H1 (cell line): ENCODE measurements around the gene DEAF1. TPM values are rescaled to one million over a fixed set of nuclear protein-coding genes. Genes with fewer than 3 reads are reported as not detected.

Source experiments
- CTCF ChIA-PET: fragments of 300-600 bp; sonication (Branson Sonifier 250); formaldehyde crosslinking; loops from one replicate; lab custom pipeline; 2021; ENCODE audit not compliant: partially characterized antibody; lab: Charles Lee
- POLR2A ChIA-PET: fragments of 300-600 bp; sonication (Branson Sonifier 250); formaldehyde crosslinking; loops from one replicate; lab custom pipeline; 2021; ENCODE audit warnings: inconsistent platforms; ENCODE audit not compliant: partially characterized antibody; lab: Charles Lee
- DNase-seq, 2 experiments: peaks; one replicate each; pipeline versions ENCODE4 v3.0.0 to v3.0.0-alpha.2; 2010 to 2022; ENCODE audit warnings: low spot score in 2 of 2, low read depth in 1 of 2, mixed read lengths in 1 of 2
- FAIRE-seq: peaks from 2 replicates; lab custom pipeline; 2011; peaks lifted over from hg19 to GRCh38; lab: Jason Lieb, UNC
- H2AFZ ChIP-seq: 2 replicates; pipeline ENCODE4 v1.8.1; 2012; ENCODE audit warnings: low read length, inconsistent platforms
- H2AK5ac ChIP-seq: 2 replicates; pipeline ENCODE4 v1.6.1; 2013; ENCODE audit warnings: low read depth, low read length
- H2BK120ac ChIP-seq: replicated peaks from 2 replicates; pipeline ENCODE3; 2013; ENCODE audit warnings: low read depth, low read length, inconsistent platforms
- H2BK12ac ChIP-seq: 2 replicates; pipeline ENCODE4 v1.6.1; 2013; ENCODE audit warnings: low read depth, low read length
- H2BK15ac ChIP-seq: 2 replicates; pipeline ENCODE4 v1.6.1; 2013; ENCODE audit warnings: low read length
- H2BK20ac ChIP-seq: 2 replicates; pipeline ENCODE4 v1.6.1; 2013; ENCODE audit warnings: low read length
- H2BK5ac ChIP-seq: 2 replicates; pipeline ENCODE4 v1.6.1; 2013; ENCODE audit warnings: low read depth, low read length
- H3K14ac ChIP-seq: 2 replicates; pipeline ENCODE4 v1.6.1; 2013; ENCODE audit warnings: inconsistent platforms; ENCODE audit not compliant: insufficient read length
- H3K18ac ChIP-seq: 2 replicates; pipeline ENCODE4 v1.6.1; 2013; ENCODE audit warnings: low read length; ENCODE audit errors: extremely low read depth
- H3K23ac ChIP-seq: 2 replicates; pipeline ENCODE4 v1.6.1; 2013; ENCODE audit warnings: inconsistent platforms; ENCODE audit not compliant: insufficient read length
- H3K23me2 ChIP-seq: 2 replicates; pipeline ENCODE4 v1.6.1; 2013; ENCODE audit warnings: low read depth, low read length
- H3K27ac ChIP-seq: 2 replicates; pipeline ENCODE4 v1.6.1; 2011; ENCODE audit warnings: low read depth, low read length, inconsistent platforms
- H3K27me3 ChIP-seq, 4 experiments: replicated peaks in 1 of 4; 1 replicate in 1 of 4; 2 replicates in 3 of 4; pipeline versions ENCODE4 v1.6.1 to v1.8.1; 2011 to 2013; ENCODE audit warnings: low read length in 3 of 4, mild to moderate bottlenecking in 3 of 4, inconsistent platforms in 2 of 4, mixed read lengths in 2 of 4, moderate library complexity in 1 of 4; ENCODE audit not compliant: control insufficient read depth in 3 of 4, insufficient read depth in 3 of 4; ENCODE audit errors: extremely low read depth in 1 of 4
- H3K36me3 ChIP-seq, 4 experiments: 2 replicates each; pipeline versions ENCODE4 v1.6.1 to v1.8.1; 2011 to 2013; ENCODE audit warnings: mild to moderate bottlenecking in 4 of 4, low read length in 3 of 4, moderate library complexity in 2 of 4, control low read depth in 1 of 4, inconsistent platforms in 1 of 4; ENCODE audit not compliant: insufficient read depth in 4 of 4, control insufficient read depth in 2 of 4
- H3K4ac ChIP-seq: replicated peaks from 2 replicates; pipeline ENCODE3; 2013; ENCODE audit warnings: low read length, low read depth, mixed read lengths, inconsistent platforms; ENCODE audit not compliant: insufficient read length
- H3K4me1 ChIP-seq, 4 experiments: replicated peaks in 1 of 4; 1 replicate in 1 of 4; 2 replicates in 3 of 4; pipeline versions ENCODE4 v1.6.1 to v1.8.1; 2011 to 2013; ENCODE audit warnings: low read length in 3 of 4, inconsistent platforms in 2 of 4, mixed read lengths in 1 of 4; ENCODE audit not compliant: insufficient read depth in 4 of 4, control insufficient read depth in 3 of 4
- H3K4me2 ChIP-seq, 2 experiments: 2 replicates each; pipeline versions ENCODE4 v1.6.1 to v1.8.1; 2011 to 2013; ENCODE audit warnings: low read depth in 2 of 2, low read length in 2 of 2, control low read depth in 1 of 2, inconsistent platforms in 1 of 2, mild to moderate bottlenecking in 1 of 2; ENCODE audit not compliant: insufficient read depth in 1 of 2
- H3K4me3 ChIP-seq, 4 experiments: fragments of 200-600, 300-600 bp in 1 of 4; sonication (generic), shearing (Covaris generic), sonication (Bioruptor Twin) in 1 of 4; 2 replicates each; pipeline versions ENCODE4 v1.5.1 to v1.8.1; 2011 to 2016; ENCODE audit warnings: low read length in 4 of 4, low read depth in 3 of 4, control low read depth in 2 of 4, inconsistent platforms in 2 of 4, mild to moderate bottlenecking in 2 of 4, mixed read lengths in 1 of 4, moderate library complexity in 1 of 4; ENCODE audit not compliant: insufficient read depth in 2 of 4; ENCODE audit errors: extremely low read depth in 1 of 4
- H3K56ac ChIP-seq: replicated peaks from 2 replicates; pipeline ENCODE3; 2013; ENCODE audit warnings: low read depth, mild to moderate bottlenecking, mixed read lengths, low read length, inconsistent platforms; ENCODE audit not compliant: insufficient read length
- H3K79me1 ChIP-seq: 2 replicates; pipeline ENCODE4 v1.6.1; 2013; ENCODE audit warnings: low read depth, low read length, control low read depth
- H3K79me2 ChIP-seq, 2 experiments: 2 replicates each; pipeline versions ENCODE4 v1.6.1 to v1.8.1; 2012 to 2013; ENCODE audit warnings: low read length in 2 of 2, mild to moderate bottlenecking in 2 of 2, inconsistent platforms in 1 of 2; ENCODE audit not compliant: insufficient read depth in 2 of 2, control insufficient read depth in 1 of 2
- H3K9ac ChIP-seq, 4 experiments: replicated peaks in 1 of 4; 1 replicate in 1 of 4; 2 replicates in 3 of 4; pipeline versions ENCODE4 v1.6.1 to v1.8.1; 2011 to 2013; ENCODE audit warnings: low read depth in 3 of 4, low read length in 3 of 4, control low read depth in 2 of 4, mild to moderate bottlenecking in 2 of 4, moderate library complexity in 2 of 4, inconsistent platforms in 1 of 4; ENCODE audit errors: extremely low read depth in 1 of 4
- H3K9me3 ChIP-seq, 2 experiments: 2 replicates each; pipeline versions ENCODE4 v1.6.1 to v1.8.1; 2012 to 2013; ENCODE audit warnings: mild to moderate bottlenecking in 2 of 2, moderate library complexity in 2 of 2, control low read depth in 1 of 2, inconsistent platforms in 1 of 2, low read depth in 1 of 2, low read length in 1 of 2, mixed read lengths in 1 of 2; ENCODE audit not compliant: insufficient read depth in 2 of 2
- H4K20me1 ChIP-seq, 2 experiments: replicated peaks in 1 of 2; 2 replicates each; pipeline versions ENCODE3 to v1.8.1; 2011 to 2013; ENCODE audit warnings: inconsistent platforms in 2 of 2, low read length in 2 of 2, mild to moderate bottlenecking in 1 of 2; ENCODE audit not compliant: insufficient read depth in 2 of 2, control insufficient read depth in 1 of 2
- H4K5ac ChIP-seq: 2 replicates; pipeline ENCODE4 v1.6.1; 2013; ENCODE audit warnings: low read length, low read depth, mixed read lengths, inconsistent platforms; ENCODE audit not compliant: insufficient read length
- H4K8ac ChIP-seq: 2 replicates; pipeline ENCODE4 v1.8.0; 2013; ENCODE audit warnings: mild to moderate bottlenecking, moderate library complexity, low read length, inconsistent platforms; ENCODE audit not compliant: insufficient read depth; ENCODE audit errors: extremely low read depth
- H4K91ac ChIP-seq: replicated peaks from 2 replicates; pipeline ENCODE3; 2013; ENCODE audit warnings: low read length, mixed read lengths, inconsistent platforms; ENCODE audit not compliant: insufficient read length
- ASH2L ChIP-seq: fragments of 200-600, 300-600 bp; sonication (generic); IDR thresholded peaks from one replicate; pipeline ENCODE4 v1.7.1; 2017; ENCODE audit warnings: low read length
- EZH2 ChIP-seq: fragments of 200-600 bp; sonication (generic); IDR thresholded peaks from 2 replicates; pipeline ENCODE4 v1.7.1; 2012; ENCODE audit warnings: low read depth, mild to moderate bottlenecking, moderate library complexity, low read length, inconsistent platforms; ENCODE audit not compliant: severe bottlenecking
- FOSL1 ChIP-seq: IDR thresholded peaks from 2 replicates; pipeline ENCODE4 v1.6.1; 2011; ENCODE audit warnings: mild to moderate bottlenecking, low read depth, low read length, moderate library complexity; ENCODE audit not compliant: insufficient read depth
- MAX ChIP-seq: IDR thresholded peaks from 2 replicates; pipeline ENCODE4 v1.6.1; 2012; ENCODE audit warnings: inconsistent platforms
- PHF8 ChIP-seq: fragments of 200-600 bp; sonication (generic); conservative IDR thresholded peaks from 2 replicates; pipeline ENCODE4 v1.7.1; 2012; ENCODE audit warnings: low read depth, mild to moderate bottlenecking, inconsistent platforms, low read length, moderate library complexity
- POLR2AphosphoS5 ChIP-seq: IDR thresholded peaks from 2 replicates; pipeline ENCODE4 v1.6.1; 2011; ENCODE audit warnings: low read depth, low read length
- SUZ12 ChIP-seq: fragments of 200-600 bp; sonication (generic); IDR thresholded peaks from 2 replicates; pipeline ENCODE4 v1.6.1; 2012; ENCODE audit warnings: mild to moderate bottlenecking, inconsistent platforms, low read length, moderate library complexity, mixed read lengths
- WGBS, 2 experiments: shearing (Covaris generic) in 1 of 2; methylation state at CpG; one replicate each; pipeline versions ENCODE4 v1.1.6 to v1.1.7; 2013 to 2015; ENCODE audit warnings: low lambda C conversion rate in 2 of 2, mixed read lengths in 2 of 2, inconsistent platforms in 1 of 2, low coverage in 1 of 2, missing lambda C conversion rate in 1 of 2; ENCODE audit not compliant: insufficient replicate concordance in 2 of 2, insufficient coverage in 1 of 2, insufficient read length in 1 of 2; ENCODE audit errors: extremely low coverage in 1 of 2, missing lambda C conversion rate in 1 of 2; 5-methylcytosine and 5-hydroxymethylcytosine counted together
- polyA plus RNA-seq, 7 experiments: library from polyadenylated mRNA; depleted of rRNA in 3 of 7; stranded (reverse) in 5 of 7; unstranded in 2 of 7; fragments of >200 nt in 5 of 7; fragments of 200-250 nt in 2 of 7; gene quantifications; 1 replicate in 5 of 7; 2 replicates in 1 of 7; 4 replicates in 1 of 7; pipeline versions ENCODE4 v1.2.1 to v1.2.3, GENCODE V29; 2011 to 2013; ENCODE audit warnings: missing spikeins in 2 of 7, mixed read lengths in 2 of 7
- total RNA-seq: library from RNA; stranded (reverse); fragmentation: NEBNext Ultra II Directional; extraction: Animal tissue kit (Norgen Biotek cat#: 25700); gene quantifications from 2 replicates; pipeline ENCODE4 v1.2.1, GENCODE V29; 2021
- TF ChIP-seq, protein P1 (sequence below): IDR thresholded peaks from 2 replicates; pipeline ENCODE4 v1.6.1; 2011; ENCODE audit warnings: low read depth, mild to moderate bottlenecking, low read length; ENCODE audit not compliant: insufficient read depth
- TF ChIP-seq, protein P2 (sequence below): IDR thresholded peaks from 2 replicates; pipeline ENCODE4 v1.6.1; 2012; ENCODE audit warnings: inconsistent platforms

Gene DEAF1
- total and polyA plus RNA-seq, 2 of the 8 experiments (the other 6 are each of a cell fraction or from before 2014, with no cell fraction given), result 47.3 to 58.4 TPM

DNA sequence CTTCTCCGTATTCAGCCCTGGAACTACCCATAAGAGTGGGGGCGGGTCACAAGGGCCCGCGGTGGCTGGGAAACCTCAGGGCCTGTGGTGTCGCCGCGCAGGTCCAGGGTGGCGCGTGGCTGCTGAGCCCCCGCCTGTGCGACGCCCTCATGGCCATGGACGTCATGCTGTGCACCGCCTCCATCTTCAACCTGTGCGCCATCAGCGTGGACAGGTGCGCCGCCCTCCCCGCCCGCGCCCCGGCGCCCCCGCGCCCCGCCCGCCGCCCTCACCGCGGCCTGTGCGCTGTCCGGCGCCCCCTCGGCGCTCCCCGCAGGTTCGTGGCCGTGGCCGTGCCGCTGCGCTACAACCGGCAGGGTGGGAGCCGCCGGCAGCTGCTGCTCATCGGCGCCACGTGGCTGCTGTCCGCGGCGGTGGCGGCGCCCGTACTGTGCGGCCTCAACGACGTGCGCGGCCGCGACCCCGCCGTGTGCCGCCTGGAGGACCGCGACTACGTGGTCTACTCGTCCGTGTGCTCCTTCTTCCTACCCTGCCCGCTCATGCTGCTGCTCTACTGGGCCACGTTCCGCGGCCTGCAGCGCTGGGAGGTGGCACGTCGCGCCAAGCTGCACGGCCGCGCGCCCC lies 55.6 kb downstream of the DEAF1 start:
- Histone ChIP-seq H3K9ac (peak overlapping the region; percentile 35 to 67 (median 49); a peak in 6 of 7 replicates), H2BK12ac (peak overlapping the region; percentile 99), H2BK120ac (peak overlapping the region; percentile 90), H3K4me3 (peak overlapping the region; percentile 26 to 60 (median 35)), H3K4ac (peak overlapping the region; percentile 38), H3K27ac (peak overlapping the region; percentile 78), H3K18ac (peak overlapping the region; percentile 97), H3K36me3 (peaks cover 0 to 3% (median 0%) of the 10 kb centered on the region in 4 experiments; a peak in 1 of 8 replicates), H2AFZ (no peak overlapping the region), H2AK5ac (peak overlapping the region; percentile 86), H4K8ac (peak overlapping the region; percentile 93), H2BK15ac (0 out of 2 replicates have a peak overlapping the region, but pooled peaks have one; percentile 72), H3K27me3 (peaks cover 21 to 49% (median 43%) of the 10 kb centered on the region in 4 experiments), H2BK5ac (no peak overlapping the region), H3K23me2 (peaks cover 21% of the 10 kb centered on the region; the same call in 1 of the 2 replicates), H3K79me2 (no peaks in the 10 kb centered on the region), H2BK20ac (no peak overlapping the region; the same call in 1 of the 2 replicates), H3K4me2 (peak overlapping the region; percentile 81 to 91), H3K4me1 (peaks cover 0 to 30% (median 20%) of the 10 kb centered on the region in 4 experiments; a peak in 6 of 7 replicates), H3K23ac (no peak overlapping the region), H3K9me3 (no peaks in the 10 kb centered on the region; a peak in 1 of 4 replicates), H3K79me1 (no peaks in the 10 kb centered on the region), H3K14ac (no peak overlapping the region), H4K91ac (peak overlapping the region; percentile 95), H4K20me1 (peaks cover 0 to 5% of the 10 kb centered on the region in 2 experiments), H3K56ac (no peak overlapping the region), H4K5ac (peak overlapping the region; percentile 65)
- FAIRE-seq (no peak), DNase-seq (no peak)
- WGBS, 2 experiments, result 27% methylated on average over 35 of the region's 80 CpGs; no CpG with 5 or more reads in 1 of the 2 experiments
- ChIA-PET CTCF (interaction anchor here (0.7 to 2.0 kb wide), 3 partner anchors 20 to 132 kb away, joined by 3 to 10 read pairs (median 3); no protein-coding TSS in a partner anchor), POLR2A (interaction anchor here (0.6 to 3.6 kb wide), 16 partner anchors 10 to 438 kb away, joined by 3 to 20 read pairs (median 6); partner anchors contain the start of genes IRF7 and TALDO1)
- TF ChIP-seq FOSL1 (no peak), SUZ12 (peak; percentile 52; the same call in 1 of the 2 replicates), ASH2L (no peak), EZH2 (peak; percentile 33), PHF8 (no peak), POLR2AphosphoS5 (peak; percentile 34; the same call in 1 of the 2 replicates), MAX (peak; percentile 87)
- TF ChIP-seq, protein P1, sequence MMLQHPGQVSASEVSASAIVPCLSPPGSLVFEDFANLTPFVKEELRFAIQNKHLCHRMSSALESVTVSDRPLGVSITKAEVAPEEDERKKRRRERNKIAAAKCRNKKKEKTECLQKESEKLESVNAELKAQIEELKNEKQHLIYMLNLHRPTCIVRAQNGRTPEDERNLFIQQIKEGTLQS, result no peak
- TF ChIP-seq, protein P2, sequence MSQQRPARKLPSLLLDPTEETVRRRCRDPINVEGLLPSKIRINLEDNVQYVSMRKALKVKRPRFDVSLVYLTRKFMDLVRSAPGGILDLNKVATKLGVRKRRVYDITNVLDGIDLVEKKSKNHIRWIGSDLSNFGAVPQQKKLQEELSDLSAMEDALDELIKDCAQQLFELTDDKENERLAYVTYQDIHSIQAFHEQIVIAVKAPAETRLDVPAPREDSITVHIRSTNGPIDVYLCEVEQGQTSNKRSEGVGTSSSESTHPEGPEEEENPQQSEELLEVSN, result 0 out of 2 replicates have a peak, but pooled peaks have one; percentile 29
